Glomerular visceral epithelial cell (primary cell): ENCODE results near the gene LRP1B.

Experiments
- DNase-seq: peaks from one replicate; pipeline ENCODE4 v3.0.0-alpha.2; 2016; ENCODE audit errors: extremely low spot score

LRP1B gene

DNA sequence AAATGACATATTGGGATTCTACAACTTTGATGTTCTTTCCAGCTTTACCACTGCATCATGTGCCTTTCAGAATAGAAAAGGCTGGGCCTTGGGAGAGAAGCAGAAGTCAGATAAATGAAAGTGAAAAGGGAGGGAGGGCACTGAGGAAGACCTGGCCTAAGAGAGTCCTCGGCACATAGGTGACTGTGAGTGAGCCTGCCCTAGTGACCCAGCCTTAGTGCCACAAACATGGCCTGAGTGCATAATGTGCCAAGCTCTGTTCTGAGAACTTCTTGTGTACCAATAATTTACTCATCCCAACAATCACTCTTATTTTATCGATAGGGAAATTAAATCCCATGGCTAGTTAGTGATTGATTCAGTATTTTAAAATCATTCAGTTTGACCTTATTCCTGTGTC is 436.6 kb downstream of the LRP1B start:
- DNase-seq, result no peak

DNA sequence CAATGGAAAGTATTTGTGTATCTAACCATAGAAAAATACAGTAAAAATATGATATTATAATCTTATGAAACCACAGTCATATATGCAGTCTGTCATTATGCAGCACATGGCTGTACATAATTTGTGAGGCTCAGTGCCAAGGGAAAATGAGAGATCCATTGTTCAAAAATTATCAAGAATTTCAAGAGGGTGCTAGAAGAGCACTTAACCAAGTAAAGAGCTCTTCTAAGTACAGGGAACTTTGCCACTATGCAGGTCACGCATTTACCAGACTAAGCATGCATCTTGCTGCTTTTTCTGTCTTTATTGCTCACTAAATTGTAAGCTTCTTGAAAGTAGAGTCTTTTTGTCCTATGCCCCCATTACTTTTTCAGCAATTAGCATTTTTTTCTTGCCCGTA is 438.0 kb downstream of the LRP1B start:
- DNase-seq, result no peak

DNA sequence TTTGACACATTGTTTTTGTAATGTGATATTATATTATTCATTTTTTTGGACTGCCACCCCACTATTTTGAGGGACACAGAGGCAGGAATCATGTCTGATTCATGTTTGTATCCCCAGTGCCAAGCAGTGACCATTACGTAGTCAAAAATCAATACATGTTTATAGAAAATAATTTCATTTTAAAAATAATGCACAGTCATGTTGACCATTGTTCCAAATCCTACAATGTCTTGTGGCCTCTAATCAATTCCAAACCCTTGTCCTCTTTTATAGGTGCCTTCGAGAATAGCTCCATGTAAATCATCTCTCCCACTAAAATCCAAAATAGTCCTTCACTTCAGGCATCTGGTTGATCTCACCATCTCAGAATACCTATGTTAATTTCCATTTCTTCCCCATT is 454.7 kb downstream of the LRP1B start:
- DNase-seq, result no peak

DNA sequence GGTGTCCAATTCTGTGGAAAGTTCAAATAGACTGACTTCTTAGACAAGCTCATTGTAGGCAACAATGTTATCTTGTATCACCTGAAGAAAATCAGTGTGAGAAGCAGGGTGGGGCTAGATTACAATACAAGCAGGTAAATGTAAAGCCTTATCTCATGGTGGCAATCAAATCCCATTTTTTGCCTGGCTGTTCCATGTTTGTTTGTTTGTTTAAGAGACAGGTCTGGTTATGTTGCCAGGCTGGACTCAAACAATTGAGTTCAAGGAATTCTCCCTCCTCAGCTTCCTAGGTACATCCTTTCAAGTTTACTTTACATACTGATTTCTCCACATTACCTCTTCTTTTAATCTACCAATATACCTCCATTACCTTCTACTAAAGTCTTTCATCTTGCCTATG is 464.6 kb downstream of the LRP1B start:
- no peak for DNase-seq

DNA sequence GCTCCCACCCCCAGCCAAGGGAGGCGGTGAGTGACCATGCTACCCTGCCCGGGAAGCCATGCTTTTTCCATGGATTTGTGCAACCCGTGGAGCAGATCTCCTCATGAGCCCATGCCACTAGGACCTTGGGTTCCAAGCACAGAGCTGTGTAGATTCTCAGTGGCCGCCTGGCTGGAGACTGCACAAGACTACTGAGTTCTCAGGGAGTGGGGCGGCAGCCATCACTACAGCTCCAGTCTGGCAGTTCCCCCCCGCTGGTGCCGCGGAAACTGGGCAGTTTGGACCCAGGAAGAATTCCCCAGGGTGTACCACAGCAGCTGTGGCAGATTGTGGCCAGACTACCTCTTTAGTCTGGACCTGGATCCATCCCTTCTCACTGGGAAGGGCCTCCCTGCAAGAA is 470.6 kb downstream of the LRP1B start:
- no peak for DNase-seq

DNA sequence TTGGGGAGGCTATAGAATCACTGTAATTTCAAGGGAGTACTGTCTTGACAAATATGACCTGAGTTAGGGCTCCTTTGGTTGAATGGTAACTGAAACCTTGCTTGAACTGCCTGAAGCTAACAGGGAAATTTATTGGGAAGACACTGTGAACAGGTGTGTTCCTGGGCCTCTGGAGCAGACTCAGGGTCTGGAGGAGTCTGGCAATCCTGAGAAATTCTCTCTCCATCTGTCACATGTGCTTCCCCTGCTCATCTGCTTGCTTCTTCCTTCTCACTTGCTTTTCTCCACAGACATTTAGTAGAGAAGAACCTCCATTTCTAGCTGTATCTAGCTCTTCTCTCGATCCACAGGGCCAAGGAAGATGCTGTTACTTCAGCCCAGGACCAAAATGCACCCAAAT is 476.5 kb downstream of the LRP1B start:
- no peak for DNase-seq

DNA sequence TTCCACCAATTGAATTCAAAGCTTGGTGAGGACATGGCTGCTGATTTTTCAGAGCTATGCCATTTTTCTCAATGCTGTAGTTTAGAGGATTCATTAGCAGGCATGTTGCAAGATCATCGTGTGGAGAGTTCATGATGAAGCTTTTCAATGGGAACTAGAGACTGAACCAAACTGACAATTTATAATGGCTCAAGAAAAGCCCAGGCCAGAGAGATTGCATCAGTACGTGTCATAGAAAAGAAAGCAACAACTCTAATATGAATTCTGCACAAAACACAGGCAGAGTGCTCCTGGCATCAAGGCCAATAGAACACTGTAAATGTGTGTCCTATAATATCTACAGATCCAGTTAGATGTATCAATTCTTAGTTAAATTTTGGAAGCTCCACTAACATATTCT is 477.6 kb downstream of the LRP1B start:
- DNase-seq, result no peak

DNA sequence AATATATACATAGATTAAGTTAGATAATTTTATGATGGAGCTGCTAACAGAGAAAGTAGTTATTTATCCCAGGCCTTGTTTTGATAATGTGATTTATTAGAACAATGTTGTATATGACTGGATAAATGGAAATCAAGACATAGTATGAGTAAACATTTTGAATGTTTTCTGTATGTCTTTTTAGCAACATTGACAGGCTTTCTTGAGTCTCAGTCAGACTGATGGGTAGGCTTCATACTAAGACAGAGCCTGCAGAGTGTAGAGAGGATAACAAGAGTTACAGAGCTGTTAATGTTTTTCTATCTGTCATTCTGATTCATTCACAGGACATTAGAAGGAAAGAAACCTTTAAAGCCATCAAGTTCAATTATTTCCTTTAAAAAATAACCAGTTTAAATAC is 478.5 kb downstream of the LRP1B start:
- DNase-seq, result no peak

DNA sequence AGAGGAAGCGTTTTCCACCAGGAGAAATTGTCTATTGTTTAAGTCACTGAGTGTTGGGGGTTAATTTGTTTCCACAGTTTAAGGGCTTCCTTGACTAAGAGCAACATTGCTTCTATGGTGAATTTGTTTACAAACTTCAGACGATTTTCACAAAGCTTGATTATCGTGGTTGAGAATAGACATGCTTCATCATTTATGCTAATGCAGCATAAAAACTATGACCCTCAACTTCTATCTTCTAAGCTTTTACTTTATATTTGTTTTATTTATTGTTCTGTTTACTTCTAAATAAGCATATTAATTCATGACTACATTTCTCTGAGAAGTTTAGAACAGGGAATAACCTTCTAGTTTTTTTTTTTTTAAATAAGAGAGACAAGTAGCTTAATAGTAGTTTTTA is 483.5 kb downstream of the LRP1B start:
- DNase-seq, result no peak

DNA sequence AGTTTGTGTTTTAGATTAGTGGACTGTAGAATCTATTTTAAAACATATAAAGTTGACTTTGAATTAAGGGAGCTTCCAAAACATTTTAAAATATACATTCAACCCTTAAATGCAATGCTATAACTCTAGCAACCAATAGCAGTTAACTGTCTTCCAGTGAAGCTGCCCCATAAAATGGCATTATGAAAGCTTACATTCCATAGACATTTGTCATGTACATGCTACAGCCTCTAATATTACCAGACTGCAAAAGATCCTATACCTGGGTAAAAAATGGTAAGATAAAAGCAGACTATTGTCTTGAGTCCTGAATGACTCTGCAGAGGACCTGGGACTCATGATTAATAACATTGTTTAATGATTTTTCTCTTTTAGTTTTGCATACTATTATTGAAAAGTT is 489.4 kb downstream of the LRP1B start:
- peak; percentile 27 for DNase-seq

DNA sequence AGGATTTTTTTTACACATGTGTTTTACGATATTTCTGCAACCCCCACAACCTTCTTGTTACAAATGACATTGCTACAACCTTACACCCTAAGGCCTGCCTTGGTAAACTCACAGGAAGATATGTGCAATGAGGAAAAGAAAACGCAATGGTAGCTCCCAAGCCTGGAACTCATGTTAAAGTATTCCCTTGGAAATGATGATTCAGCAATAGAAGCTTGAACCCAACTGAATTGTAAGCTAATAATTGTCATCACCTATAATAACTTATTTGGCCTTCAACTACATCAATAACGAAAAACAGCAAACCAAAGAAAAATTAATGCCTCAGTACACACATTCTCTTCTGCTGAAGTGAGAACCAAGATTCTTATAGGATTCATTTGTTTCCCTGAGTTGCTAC is 491.0 kb downstream of the LRP1B start:
- no peak for DNase-seq

DNA sequence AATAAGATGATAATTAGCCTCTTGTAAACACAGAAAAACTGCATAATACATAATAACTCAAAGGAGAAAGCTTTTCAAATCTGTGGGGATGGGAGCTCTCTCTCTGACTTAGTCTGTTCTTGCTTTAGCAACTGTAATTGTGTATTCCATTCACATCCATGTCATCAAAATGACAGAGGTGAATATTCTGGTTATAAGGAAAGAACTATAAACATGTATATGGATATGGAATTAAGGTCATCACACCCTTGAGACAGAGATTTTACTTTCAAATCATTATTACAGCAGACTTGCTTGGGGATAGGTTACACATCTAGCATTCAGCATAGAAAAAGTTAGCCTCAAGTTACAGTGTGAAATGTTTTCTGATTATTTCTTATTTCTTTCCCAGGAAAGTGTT is 497.7 kb downstream of the LRP1B start:
- DNase-seq, result no peak

DNA sequence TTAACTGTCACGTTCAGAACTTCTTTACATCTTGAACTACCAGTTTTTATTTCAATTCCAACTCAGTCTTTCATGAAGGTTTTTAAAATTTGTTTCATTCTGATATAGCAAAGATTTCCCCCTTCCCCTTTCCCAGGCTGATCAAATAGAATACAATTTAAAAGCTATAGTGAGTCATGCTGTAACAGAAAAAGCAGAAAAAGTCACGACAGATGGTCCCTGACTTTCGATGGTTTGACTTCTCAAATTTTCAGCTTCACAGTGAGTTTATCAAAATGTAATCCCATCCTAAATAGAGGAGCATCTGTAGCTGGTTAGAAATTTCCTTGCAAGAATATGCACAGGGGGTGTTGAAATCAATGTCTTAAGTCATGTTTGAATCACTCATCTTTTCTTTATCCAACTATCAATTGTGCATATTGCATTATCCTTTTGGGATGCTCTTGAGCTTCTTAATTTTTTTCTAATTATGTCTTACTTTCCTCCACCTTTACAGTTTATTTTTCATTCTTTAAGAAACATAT is 500.3 kb downstream of the LRP1B start:
- no peak for DNase-seq

DNA sequence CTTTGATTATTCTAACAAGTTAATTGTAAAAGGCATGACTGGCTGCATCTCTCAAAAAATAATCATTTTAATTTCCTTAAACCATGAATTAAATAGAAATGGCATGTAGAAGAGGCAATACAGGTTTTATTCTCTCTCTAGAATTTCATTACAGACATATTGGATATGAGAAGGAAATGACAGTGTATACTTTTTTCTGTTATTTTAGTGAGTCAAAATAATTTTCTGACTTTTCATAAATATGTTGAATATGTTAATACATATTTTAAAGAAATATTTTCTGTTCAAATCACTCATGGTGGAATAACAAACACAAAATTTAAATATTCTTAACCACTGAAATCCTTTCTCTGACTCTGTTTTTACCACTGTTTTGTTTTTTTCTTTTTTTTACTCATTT is 510.4 kb downstream of the LRP1B start:
- no peak for DNase-seq

DNA sequence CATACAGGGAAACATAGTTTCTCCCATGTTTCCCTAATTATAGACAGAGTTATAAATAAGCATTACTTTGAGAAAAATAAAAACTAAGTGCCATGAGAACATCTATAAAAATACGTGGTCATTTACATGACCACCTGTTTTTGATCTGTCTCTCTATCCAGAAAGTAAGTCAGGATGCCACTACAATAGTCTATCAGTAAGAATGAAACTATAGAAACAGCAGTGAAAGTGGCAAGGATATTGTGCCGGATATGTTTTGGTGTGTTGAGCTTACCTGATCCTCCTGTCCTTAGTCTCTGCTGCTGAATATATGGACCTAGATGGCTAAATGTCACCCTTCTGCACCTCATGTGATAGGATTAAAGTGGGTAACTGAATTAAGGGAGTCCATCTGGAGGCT is 512.4 kb downstream of the LRP1B start:
- no peak for DNase-seq

DNA sequence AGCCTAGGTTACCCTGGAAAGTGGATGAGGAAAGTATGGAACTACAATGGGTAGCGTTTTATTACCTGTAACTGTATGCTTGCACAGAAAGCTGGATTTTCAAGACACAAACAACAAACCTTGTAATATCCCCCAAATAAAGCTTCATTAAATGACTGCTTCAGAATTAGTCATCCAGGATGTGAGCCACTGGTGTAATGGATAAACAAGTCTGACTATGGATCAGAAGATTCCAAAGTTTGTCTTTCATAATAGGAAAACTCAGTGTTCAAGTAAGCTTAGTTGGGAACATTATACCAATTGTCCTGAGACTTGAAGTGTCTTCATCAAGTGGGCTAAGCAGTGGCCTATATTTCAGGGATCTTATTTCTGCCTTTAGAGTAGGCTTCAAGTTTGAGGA is 518.8 kb downstream of the LRP1B start:
- DNase-seq, result no peak

DNA sequence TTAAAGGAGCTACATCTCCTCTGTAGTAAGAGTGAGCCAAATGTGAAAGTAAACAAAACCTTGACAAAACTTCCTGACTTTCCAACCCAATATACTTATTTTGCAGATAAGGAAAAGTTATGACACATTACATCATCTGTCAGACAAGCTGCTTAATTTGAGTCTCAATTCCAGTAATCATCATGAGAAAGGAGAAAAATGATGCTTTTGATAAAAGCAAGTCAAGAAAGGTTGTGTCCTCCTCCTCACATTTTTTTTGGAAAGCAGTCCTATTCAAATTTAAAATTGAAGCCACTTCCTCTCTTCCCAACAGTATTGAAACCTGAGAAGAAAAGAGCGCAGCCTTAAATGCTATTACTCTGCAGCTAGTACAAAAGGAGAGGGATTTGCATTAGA is 519.6 kb downstream of the LRP1B start:
- no peak for DNase-seq

DNA sequence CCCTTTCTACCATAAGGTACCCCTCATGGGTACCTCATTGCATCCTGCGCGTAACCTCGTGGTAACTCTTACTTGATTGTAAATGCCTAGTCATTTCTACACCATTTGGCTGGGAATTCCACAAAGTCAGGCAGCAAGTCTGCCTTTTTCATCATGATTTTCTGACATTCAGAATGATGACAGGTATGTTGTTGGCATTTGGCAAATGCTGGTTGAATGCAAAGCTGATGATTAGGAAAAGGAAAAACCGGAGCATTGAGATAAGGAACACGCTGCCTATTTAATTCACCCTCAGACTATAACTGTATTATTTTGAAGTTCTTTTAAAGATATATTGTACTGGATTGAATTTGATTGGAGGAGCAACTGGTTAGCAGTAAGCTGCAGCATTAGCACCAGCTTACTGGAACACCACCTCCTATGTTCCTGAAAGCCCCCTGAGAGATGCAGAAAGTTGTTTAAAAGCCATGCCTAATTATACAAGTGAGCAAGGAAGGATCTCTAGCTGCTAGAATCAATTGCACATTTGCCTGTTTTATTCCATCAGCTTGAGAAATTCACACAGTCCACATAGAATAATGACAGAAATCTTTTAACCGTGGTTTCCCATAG is 520.1 kb downstream of the LRP1B start:
- no peak for DNase-seq

DNA sequence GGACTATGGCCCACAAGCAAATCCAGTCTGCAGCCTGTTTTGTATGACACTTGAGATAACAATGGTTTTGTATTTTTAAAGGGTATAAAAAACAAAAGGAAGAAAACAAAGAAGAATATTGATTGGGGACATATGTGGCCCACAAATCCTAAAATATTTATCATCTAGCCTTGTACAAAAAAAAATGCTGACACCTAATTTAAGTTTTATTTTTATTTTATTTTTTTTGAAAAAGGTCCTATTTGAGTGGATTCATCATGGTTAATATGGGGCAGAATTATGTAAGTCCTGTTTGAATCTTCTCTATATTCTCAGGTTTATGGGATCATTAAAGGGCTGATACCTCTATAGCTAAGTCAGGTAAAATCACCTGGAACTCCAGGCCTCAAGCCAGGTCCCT is 525.7 kb downstream of the LRP1B start:
- DNase-seq, result no peak

DNA sequence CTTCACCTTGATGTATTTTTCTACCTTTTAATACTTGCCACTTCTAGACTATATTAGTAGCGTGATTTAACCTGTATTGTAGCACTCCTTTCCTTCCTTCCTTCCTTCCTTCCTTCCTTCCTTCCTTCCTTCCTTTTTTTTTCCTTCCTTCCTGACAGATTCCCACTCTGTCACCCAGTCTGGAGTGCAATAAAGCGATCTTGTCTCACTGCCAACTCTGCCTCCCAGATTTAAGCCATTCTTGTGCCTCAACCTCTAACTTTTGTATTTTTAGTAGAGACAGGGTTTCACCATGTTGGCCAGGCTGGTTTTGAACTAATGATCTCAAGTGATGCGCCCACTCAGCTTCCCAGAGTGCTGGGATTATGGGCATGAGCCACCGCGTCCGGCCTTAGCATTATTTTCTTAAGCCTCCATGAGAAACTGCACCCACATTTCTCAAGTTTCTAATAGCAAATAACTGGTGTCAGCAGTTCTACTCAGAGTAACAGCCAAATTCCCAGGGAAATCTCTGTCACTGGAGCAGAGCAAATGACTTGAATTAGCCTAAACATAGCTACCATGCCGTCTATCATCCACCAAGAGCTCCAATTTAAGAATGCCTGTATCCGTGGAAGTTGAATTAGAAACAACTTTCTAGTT is 529.2 kb downstream of the LRP1B start:
- DNase-seq, result no peak

DNA sequence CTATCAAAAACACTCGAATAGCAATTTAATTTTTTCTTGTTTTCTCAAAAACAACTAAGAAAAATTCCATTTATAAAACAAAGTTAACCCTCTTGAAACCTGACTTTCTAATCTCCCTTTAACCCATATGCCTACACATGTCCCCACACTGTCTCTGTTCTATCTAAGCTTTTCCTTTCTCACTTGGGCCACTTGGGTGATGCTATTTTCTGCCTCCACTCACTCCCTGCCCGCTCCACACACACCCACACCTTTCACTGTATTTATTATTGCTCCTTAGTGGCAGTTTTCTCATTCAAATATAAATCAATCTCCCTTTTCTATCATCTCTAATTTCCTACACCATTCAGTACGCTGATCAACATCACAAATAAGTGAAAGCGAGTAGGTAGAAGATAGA is 531.1 kb downstream of the LRP1B start:
- DNase-seq, result no peak

DNA sequence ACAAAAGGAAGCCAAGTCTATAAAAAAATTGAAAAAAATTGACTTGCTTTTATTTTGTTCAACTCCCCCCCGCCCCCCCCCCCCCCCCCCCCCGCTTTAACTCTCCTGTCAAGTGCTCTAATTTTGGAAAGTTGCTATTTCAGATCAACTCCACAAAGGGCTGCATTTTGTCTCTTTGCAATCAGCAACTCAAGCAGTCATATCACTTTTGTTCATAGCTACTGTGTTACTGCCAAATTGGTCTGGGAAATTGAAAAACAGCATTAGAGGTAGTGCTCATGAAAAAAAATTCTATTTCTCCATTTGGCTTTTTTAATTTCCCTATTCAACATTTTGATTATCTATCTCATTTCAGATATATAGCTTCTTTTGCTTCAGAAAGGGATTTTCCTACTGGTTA is 531.8 kb downstream of the LRP1B start:
- DNase-seq, result no peak

DNA sequence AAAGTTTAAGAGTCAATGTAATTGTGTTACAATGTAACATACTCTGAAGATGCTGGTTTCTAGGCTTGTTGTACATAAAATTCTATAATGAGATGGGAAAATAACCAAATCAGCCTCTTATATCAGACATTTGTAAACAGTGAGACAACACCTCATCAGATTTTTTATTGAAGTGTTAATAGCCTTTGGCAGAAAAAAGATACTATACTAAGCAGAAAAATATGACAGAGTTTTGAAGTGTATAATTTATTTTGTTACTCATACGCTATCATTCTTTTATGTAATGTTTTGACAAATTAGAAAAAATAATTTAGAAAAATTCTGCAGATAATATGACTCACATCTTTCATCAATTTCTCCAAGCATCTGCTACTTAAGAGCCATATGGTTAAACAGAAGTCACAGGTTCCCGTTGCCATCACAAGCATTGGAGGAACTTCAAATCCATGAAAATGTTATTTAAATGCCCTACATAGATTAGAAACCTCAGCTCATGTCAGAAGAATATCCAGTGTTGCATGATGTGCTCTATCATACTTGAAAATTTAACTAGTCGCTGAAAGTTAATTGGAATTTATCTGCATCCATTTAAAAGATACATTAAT is 535.4 kb downstream of the LRP1B start:
- DNase-seq, result no peak

DNA sequence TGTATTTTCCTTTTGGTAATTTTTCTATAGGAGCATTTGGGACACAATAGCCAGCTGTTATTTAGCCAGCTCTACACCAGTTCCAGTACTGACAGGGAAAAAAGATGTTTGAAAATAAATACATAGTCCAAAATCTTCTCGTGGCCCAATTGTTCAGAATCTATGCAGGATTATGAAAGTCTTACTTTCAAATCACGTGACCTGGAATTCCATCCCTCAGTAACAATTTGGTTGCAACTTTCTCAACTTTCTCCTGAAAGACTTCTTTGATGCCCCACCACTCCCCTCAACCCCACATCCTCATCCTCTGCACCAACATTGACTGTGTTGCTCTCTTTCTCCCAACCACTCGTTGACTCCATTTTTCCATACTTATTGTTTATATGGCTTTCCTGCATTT is 539.0 kb downstream of the LRP1B start:
- DNase-seq, result no peak
